ENCODE data around the gene BOD1. TPM values are rescaled to one million over a fixed set of nuclear protein-coding genes. Genes with fewer than 3 reads are reported as not detected.
"Not testable (repeated sequence)": the region's sequence is repeated elsewhere in the genome, so short reads cannot be mapped to it uniquely, and the experiment has no call there.

Gene BOD1
- polyA plus RNA-seq, 6 donors from 2014 or later = 12.3 to 34.2 (median 20.3) TPM

DNA sequence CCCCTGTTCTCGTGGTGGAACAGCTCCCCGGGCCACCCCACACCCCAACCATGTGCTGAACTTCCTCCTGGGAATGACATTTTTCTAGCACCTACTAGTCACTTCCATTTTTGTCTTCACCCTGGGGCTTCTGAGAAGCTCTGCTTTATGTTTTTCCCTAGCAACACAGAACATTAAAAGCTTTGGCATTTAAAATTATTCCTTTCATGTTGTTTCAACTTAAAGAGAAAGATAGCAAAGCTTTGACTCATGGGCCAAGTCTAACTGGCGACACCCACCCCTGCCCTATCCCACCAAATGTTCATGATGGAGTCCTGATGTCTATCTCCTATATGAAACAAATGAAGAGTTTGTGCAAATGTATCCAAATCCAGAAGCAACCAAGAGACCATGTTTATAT lies 22.4 kb downstream of the BOD1 start:
- Mint-ChIP-seq H3K27ac (no peak overlapping the region), H3K36me3 (peaks cover 24 to 55% of the 10 kb centered on the region in 2 donors), H3K4me1 (no peaks in the 10 kb centered on the region), H3K4me3 (no peak overlapping the region), H3K27me3 (no peaks in the 10 kb centered on the region), H3K9me3 (peaks cover 12 to 61% (median 56%) of the 10 kb centered on the region in 7 donors)
- DNase-seq = no peak
- ATAC-seq (ENCODE audit: low read depth in 2 of 2) = no peak

DNA sequence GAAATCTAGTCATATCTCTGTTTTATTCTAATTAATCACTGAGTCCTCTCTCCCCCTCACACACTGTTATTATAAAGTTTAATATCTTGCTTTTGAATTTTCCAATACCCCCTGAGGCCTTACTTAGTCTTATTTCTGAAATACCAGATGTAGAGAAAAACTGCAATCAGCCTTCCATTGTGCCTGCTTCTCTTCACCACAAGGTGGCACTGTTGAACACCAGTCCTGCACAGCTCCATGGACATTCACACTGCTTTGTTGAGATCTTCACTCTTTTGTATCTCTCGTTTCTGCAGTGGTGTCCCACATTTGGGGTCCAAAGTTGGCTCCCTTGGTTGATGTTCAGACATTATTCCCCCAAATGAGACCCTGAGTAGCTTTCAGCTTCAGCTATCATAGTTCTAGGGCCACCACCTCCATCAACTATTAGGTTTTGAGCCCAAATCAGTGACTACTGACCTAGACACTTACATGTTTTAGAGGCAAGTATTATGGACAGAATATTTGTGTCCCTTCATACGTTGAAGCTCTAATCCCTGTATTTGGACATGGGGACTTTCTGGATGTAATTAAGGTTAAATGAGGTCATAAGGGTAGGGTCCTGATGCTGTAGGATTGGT lies 24.3 kb downstream of the BOD1 start:
- DNase-seq = no peak
- H3K27ac Mint-ChIP-seq = peak overlapping the region in 4 of 6 donors; percentile 9 to 74 (median 42)

DNA sequence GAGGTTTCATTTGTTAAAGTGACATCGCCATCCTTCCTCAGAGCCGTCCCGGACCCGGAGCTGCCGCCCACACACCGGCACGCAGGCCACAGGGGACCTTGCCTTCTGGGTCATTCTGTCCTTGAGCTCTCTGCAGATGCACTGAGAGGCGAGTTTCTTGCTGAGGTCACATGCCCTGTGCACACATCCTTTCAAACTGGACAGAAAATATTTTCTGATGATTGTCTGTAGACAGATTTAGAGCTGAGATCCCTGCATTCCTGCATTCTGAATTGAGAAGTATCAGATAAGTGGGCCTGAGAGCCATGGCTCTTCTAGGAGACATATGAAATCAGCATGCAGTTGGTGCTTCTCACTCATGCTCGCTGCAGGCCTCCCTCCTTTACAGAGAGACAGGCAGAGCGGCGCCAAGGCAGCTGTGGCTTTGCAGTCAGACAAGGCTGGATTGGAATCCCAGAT lies 25.4 kb downstream of the BOD1 start:
- Mint-ChIP-seq H3K27ac (no peak overlapping the region), H3K4me1 (no peaks in the 10 kb centered on the region), H3K9me3 (peaks cover 22 to 84% (median 80%) of the 10 kb centered on the region in 7 donors), H3K4me3 (no peak overlapping the region), H3K36me3 (peaks cover 30 to 57% of the 10 kb centered on the region in 2 donors), H3K27me3 (no peaks in the 10 kb centered on the region)
- DNase-seq (no peak), ATAC-seq (ENCODE audit: low read depth in 2 of 2) (no peak)

More for the DNA sequence above, 24.3 kb downstream of the BOD1 start:
- Mint-ChIP-seq H3K36me3 (peaks cover 28 to 53% of the 10 kb centered on the region in 2 donors), H3K27me3 (no peaks in the 10 kb centered on the region), H3K4me1 (no peaks in the 10 kb centered on the region), H3K4me3 (no peak overlapping the region), H3K9me3 (peaks cover 16 to 73% (median 70%) of the 10 kb centered on the region in 7 donors)
- no peak for ATAC-seq (ENCODE audit: low read depth in 2 of 2)

DNA sequence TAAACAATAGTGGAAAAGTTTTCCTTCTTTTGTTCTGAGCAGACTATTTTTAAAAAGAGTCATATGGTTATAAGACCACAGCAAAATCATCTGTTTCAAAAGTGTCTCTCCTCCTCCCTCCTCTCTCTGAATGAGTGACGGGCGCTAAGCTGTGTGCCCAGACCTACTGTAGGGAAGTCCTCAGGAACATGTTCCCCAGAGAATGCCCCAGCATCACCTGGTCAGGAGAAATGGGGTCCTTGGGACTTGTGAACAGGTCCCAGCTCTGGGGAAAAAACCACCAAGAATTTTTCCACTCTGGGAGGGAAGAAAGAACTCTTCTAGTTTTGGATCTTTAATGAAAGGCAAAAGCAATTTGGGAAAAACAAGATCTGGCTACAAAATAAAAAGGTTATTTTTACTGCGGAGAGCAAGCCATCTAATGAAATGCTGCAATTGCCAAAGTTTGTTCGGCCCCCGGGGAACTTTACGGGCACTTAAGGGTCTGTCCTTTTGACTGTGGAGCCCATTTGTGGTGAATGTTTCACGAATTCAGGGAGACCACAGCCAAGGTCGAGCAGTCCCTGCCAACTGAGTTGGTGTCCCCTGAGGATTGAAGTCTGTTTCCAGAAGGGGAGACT lies 25.9 kb downstream of the BOD1 start:
- no peaks in the 10 kb centered on the region for H3K4me1 Mint-ChIP-seq
- ATAC-seq (ENCODE audit: low read depth in 2 of 2) (no peak), DNase-seq (no peak)
- H3K27ac Mint-ChIP-seq = no peak overlapping the region
- no peaks in the 10 kb centered on the region for H3K27me3 Mint-ChIP-seq
- no peak overlapping the region for H3K4me3 Mint-ChIP-seq
- peaks cover 22 to 89% (median 85%) of the 10 kb centered on the region in 7 donors for H3K9me3 Mint-ChIP-seq
- H3K36me3 Mint-ChIP-seq = peaks cover 30 to 53% of the 10 kb centered on the region in 2 donors

DNA sequence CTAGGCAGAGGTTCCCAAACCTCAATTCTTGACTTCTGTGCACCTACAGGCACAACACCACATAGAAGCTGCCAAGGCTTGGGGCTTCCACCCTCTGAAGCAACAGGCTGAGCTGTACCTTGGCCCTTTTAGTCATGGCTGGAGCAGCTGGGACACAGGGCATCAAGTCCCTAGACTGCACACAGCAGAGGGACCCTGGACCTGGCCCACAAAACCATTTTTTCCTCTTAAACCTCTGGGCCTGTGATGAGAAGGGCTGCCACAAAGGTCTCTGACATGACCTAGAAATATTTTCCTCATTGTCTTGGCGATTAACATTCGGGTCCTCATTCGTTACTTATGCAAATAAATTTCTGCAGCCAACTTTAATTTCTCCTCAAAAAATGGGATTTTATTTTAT lies 30.3 kb downstream of the BOD1 start:
- H3K4me3 Mint-ChIP-seq; H3K27ac Mint-ChIP-seq; H3K4me1 Mint-ChIP-seq; ATAC-seq (ENCODE audit: low read depth in 2 of 2); DNase-seq: not testable (repeated sequence)
- Mint-ChIP-seq H3K36me3 (peaks cover 18 to 37% of the 10 kb centered on the region in 2 donors), H3K9me3 (peaks cover 10 to 71% (median 58%) of the 10 kb centered on the region in 7 donors), H3K27me3 (peaks cover 15 to 39% (median 21%) of the 10 kb centered on the region in 3 donors)

DNA sequence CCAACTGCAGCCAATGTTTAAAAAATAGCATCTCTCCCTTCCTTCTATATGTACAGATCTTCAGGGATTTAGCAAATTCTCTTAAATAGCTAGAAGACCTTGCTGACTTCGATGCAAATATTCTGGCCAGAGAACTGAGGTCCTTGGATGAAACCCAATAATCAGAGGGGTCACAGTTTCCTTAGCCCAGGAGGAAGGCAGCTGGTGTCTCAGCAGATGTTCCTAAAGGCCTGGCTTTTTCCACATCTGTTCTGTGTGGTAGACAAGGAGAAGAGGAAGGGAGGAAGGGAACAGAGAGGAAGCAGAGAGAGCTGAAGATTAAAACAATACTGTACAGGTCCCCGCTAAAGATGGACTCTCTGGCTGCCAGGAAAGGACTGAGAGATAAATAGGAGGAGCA lies 33.1 kb downstream of the BOD1 start:
- DNase-seq (no peak), ATAC-seq (ENCODE audit: low read depth in 2 of 2) (no peak)
- Mint-ChIP-seq H3K9me3 (peaks cover 15 to 68% (median 44%) of the 10 kb centered on the region in 7 donors), H3K36me3 (peaks cover 25 to 39% of the 10 kb centered on the region in 2 donors), H3K27ac (peak overlapping the region in 1 of 6 donors; percentile 85), H3K27me3 (peaks cover 19 to 39% (median 21%) of the 10 kb centered on the region in 3 donors), H3K4me3 (peak overlapping the region in 1 of 8 donors; percentile 64), H3K4me1 (no peaks in the 10 kb centered on the region)

DNA sequence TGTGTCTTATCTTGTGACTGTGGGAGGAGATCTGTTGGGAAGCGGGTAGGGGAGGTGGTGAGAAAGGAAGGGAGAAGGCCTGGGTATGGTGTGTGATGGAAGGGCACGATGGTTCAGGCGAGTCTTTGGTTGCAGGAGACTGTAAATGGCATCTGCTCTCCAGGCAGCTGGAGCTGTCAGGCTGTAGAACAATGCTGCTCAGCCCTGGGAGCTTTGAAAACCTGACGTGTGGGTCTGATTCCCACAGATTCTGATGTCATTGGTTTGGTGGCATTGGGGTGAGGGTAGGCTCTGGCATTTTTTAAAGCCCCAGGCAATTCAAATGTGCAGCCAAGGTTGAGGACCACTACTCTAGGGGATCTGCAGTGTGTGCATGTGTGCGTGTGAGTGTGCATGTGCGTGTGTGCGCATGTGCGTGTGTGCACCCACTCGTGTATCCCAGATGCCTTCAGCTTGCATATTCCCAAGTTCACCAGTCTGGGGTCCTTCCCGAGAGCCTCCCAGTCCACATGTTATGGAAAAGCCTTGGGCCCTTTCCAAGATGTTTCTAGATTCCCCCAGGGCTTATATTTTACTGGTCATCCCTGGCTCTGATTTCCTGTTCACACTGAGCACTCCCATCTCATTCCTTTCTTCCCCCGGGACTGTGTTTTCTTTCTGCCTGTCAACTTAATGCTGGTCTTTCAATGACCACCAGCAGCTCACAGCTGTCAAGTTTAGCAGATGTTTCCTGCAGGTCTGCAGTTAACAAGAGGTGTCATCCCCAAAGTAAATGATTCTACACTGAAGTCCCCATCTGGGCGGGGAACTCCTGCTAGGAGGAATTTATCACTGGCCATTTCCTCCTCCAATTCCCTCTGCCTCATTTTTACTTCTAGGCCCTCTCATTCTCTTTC lies 34.0 kb downstream of the BOD1 start:
- peaks cover 22 to 43% of the 10 kb centered on the region in 2 donors for H3K36me3 Mint-ChIP-seq
- H3K27me3 Mint-ChIP-seq = peaks cover 19 to 39% (median 21%) of the 10 kb centered on the region in 3 donors
- no peak overlapping the region for H3K4me3 Mint-ChIP-seq
- peaks cover 15 to 63% (median 40%) of the 10 kb centered on the region in 7 donors for H3K9me3 Mint-ChIP-seq
- no peak overlapping the region for H3K27ac Mint-ChIP-seq
- no peaks in the 10 kb centered on the region for H3K4me1 Mint-ChIP-seq
- DNase-seq = no peak
- ATAC-seq (ENCODE audit: low read depth in 2 of 2) = no peak

DNA sequence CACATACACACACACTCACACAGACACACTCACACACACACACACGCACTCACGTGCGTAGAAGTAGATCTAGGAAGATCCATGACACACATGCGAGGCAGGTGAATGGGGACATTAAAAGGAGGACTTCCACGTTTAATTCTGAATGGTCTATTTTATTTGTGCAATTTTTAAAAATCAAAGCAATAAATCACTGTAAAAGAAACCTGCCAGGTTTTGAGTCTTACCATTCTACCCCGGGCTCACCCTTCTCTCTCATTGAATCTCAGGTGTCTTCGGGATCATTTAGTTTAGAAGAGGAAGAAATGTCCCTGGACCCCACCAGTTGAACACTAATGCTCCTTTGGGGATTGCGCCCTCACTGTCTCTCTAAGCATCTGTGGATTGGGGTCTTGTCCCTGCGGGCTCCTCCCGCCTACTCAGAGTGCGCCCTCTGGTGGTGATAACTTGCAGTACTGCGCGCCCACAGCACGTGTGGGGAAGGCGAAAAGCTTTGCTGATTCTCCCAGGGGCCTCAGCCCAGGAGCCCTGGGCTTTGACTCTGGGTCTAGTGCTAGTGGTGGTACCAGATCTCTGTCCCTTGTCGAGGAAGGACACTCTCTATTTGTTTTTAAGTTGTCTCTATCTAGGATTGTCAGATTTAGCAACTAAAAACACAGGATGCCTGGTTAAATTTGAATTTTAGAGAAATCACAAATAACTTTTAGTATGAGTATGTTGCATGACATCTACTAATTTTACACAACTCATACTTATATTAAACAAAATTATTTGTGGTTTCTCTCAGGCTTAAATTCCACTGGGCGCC lies 34.8 kb downstream of the BOD1 start:
- Mint-ChIP-seq H3K36me3 (peaks cover 18 to 38% of the 10 kb centered on the region in 2 donors), H3K9me3 (peaks cover 12 to 57% (median 35%) of the 10 kb centered on the region in 7 donors), H3K4me1 (peaks cover 0 to under 1% (median 0%) of the 10 kb centered on the region in 3 donors), H3K4me3 (no peak overlapping the region), H3K27me3 (peaks cover 19 to 42% (median 29%) of the 10 kb centered on the region in 3 donors), H3K27ac (no peak overlapping the region)
- no peak for ATAC-seq (ENCODE audit: low read depth in 2 of 2)
- DNase-seq = no peak

DNA sequence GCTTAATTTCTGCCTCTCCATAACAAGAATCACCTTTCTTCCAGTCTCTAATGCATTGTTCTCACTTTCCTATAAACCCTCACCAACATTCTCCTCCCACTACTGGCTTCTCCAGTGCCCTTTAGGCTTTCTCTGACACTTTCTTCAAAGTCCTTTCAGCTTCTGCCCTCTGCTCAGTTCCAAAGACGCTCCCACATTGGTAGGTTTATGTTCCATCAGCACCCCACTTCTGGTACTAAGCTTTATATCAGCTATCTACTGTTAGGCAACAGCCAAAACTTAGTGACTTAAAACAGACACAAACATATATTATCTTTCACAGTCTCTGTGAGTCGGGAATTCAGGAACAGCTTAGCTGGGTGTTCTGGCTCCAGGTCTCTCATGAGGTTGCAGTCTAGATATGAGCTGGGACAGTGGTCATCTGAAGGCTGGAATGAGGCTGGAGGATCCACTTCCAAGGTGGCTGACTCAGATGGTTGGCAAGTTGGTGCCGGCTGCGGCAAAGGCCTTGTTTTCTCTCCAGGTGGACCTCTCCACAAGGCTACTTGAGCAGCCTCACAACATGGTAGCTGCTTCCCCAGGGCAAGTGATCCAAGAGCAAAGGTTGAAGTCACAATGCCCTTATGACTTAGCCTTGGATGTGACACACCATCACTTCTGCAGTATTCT lies 37.4 kb downstream of the BOD1 start:
- Mint-ChIP-seq H3K4me3 (no peak overlapping the region), H3K9me3 (peaks cover 8 to 33% (median 13%) of the 10 kb centered on the region in 7 donors), H3K4me1 (peaks cover 0 to 4% (median 0%) of the 10 kb centered on the region in 3 donors), H3K36me3 (peaks cover 16 to 25% of the 10 kb centered on the region in 2 donors), H3K27ac (no peak overlapping the region), H3K27me3 (peaks cover 21 to 45% (median 39%) of the 10 kb centered on the region in 3 donors)
- DNase-seq (no peak), ATAC-seq (ENCODE audit: low read depth in 2 of 2) (no peak)

DNA sequence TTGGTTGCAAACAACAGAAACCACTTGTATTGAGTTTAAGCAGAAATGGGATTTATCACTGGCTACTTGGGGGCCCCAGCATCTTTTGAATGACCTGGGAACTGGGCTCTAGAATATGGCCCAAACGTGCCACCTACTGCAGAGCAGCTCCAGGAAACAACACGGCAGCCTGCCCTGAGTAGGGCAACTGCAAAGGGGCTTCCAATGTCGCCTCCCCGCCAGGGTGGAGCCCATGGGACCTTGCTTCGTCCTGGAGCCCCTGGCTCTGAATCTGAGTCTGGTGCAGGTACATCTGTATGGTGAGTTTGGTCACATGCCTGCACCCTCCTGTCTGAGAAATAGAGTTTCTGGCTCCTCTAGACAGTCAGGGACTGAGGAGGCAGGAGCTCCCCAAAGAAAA lies 38.6 kb downstream of the BOD1 start:
- Mint-ChIP-seq H3K4me1 (peaks cover 4 to 8% (median 6%) of the 10 kb centered on the region in 3 donors), H3K27ac (no peak overlapping the region), H3K36me3 (peaks cover 9 to 17% of the 10 kb centered on the region in 2 donors), H3K27me3 (peaks cover 20 to 39% (median 33%) of the 10 kb centered on the region in 3 donors), H3K4me3 (no peak overlapping the region), H3K9me3 (peaks cover 8 to 25% (median 10%) of the 10 kb centered on the region in 7 donors)
- no peak for DNase-seq
- no peak for ATAC-seq (ENCODE audit: low read depth in 2 of 2)

DNA sequence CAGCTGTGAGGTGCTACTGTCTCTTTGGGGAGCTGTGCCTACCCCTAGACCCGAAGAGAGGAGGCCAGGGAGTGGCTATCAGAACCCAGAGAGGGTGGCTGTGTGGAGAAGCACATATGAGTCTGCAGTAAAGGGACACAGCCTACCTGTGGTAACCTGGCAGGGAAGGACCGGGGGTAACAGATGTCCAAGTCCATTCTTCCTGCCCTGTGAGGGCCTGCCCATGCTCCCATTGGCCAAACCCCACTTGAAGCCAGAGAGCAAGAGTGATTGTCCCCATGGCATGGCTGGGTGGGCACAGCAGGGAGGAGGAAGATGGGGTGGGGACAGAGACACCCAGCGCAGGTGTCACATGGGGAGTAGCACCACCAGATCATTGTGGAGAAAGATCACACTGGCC lies 39.3 kb downstream of the BOD1 start:
- Mint-ChIP-seq H3K36me3 (peaks cover 6 to 14% of the 10 kb centered on the region in 2 donors), H3K4me1 (peaks cover 8 to 10% (median 9%) of the 10 kb centered on the region in 3 donors), H3K27me3 (peaks cover 18 to 41% (median 37%) of the 10 kb centered on the region in 3 donors), H3K9me3 (peaks cover 8 to 25% (median 10%) of the 10 kb centered on the region in 7 donors), H3K4me3 (no peak overlapping the region), H3K27ac (peak overlapping the region in 1 of 6 donors; percentile 60)
- no peak for ATAC-seq (ENCODE audit: low read depth in 2 of 2)
- DNase-seq = no peak

DNA sequence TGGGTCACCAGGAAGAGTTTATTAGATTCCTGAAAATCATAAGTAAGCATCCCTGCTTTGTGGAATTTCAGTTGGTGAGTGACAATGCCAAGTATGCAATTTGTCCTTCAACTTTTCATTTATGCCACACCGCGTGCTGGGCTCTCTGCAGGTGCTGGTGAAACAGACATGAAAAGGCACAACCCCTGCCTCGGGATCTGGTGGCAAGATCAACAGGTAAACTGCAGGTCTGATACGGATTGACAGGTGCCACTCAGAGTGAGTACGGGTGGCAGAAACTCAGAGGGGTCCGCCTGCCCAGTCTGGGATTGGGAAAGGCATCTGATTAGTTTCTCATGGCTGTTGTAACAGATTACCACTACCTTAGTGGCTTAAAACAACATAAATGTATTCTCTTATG lies 40.5 kb downstream of the BOD1 start:
- Mint-ChIP-seq H3K27me3 (peaks cover 18 to 44% (median 31%) of the 10 kb centered on the region in 3 donors), H3K9me3 (peaks cover 7 to 22% (median 10%) of the 10 kb centered on the region in 7 donors), H3K27ac (no peak overlapping the region), H3K4me1 (peaks cover 8 to 10% (median 9%) of the 10 kb centered on the region in 3 donors), H3K36me3 (peaks cover 6 to 14% of the 10 kb centered on the region in 2 donors), H3K4me3 (no peak overlapping the region)
- ATAC-seq (ENCODE audit: low read depth in 2 of 2) = no peak
- no peak for DNase-seq

All from naive B cell (primary cell).